Brain microvascular endothelial cell (primary cell): Measurements from ENCODE around the gene LRRC4C.

Experiments used
- DNase-seq: peaks from one replicate; pipeline ENCODE4 v3.0.0-alpha.2; 2020
- H3K27ac ChIP-seq: fragments of 250-450 bp; sonication (Bioruptor Pico); 2 replicates; pipeline ENCODE4 v1.5.1; 2020; ENCODE audit warnings: mild to moderate bottlenecking, moderate library complexity
- H3K27me3 ChIP-seq: fragments of 250-450 bp; sonication (Bioruptor Pico); replicated peaks from 2 replicates; pipeline ENCODE4 v1.5.1; 2020; ENCODE audit warnings: mild to moderate bottlenecking
- H3K36me3 ChIP-seq: fragments of 250-450 bp; sonication (Bioruptor Pico); replicated peaks from 2 replicates; pipeline ENCODE4 v1.5.1; 2020; ENCODE audit warnings: mild to moderate bottlenecking
- H3K4me3 ChIP-seq: 2 replicates; pipeline ENCODE4 v1.5.1; 2011; ENCODE audit warnings: low read depth, mild to moderate bottlenecking, control low read depth, low read length, moderate library complexity
- CTCF ChIP-seq: IDR thresholded peaks from 2 replicates; pipeline ENCODE4 v1.5.1; 2011; ENCODE audit warnings: low read depth, mild to moderate bottlenecking, moderate library complexity, low read length, control low read depth, inconsistent platforms; ENCODE audit errors: missing control alignments
- in situ Hi-C: cut with HindIII; loops from 2 replicates; pipeline ENCODE4 v1.10.0; 2017; ENCODE audit warnings: low sequenced_read_pairs, low pct_ligation_motif_present

LRRC4C gene

GRCh38 chr11:41051919-41052635 is 407.4 kb downstream of the LRRC4C start:
- no peak for TF ChIP-seq CTCF
- H3K27me3 ChIP-seq = no peaks in the 10 kb centered on the region
- no peaks in the 10 kb centered on the region for H3K36me3 ChIP-seq
- H3K27ac ChIP-seq = no peak overlapping the region
- no peak for DNase-seq
- no peak overlapping the region for H3K4me3 ChIP-seq
- in situ Hi-C loops = no loop called here

- Histone ChIP-seq H3K4me3 (no peak overlapping the region), H3K27ac (no peak overlapping the region), H3K27me3 (no peaks in the 10 kb centered on the region), H3K36me3 (no peaks in the 10 kb centered on the region)
- DNase-seq = no peak
- in situ Hi-C loops = no loop called here
- no peak for TF ChIP-seq CTCF
These were observed 408.7 kb downstream of the LRRC4C start for GRCh38 chr11:41050791-41051190.

GRCh38 chr11:41047229-41047628 is 412.2 kb downstream of the LRRC4C start:
- no peak for DNase-seq
- H3K27me3 ChIP-seq = no peaks in the 10 kb centered on the region
- TF ChIP-seq CTCF = no peak
- no peak overlapping the region for H3K4me3 ChIP-seq
- H3K36me3 ChIP-seq = no peaks in the 10 kb centered on the region
- in situ Hi-C loops = no loop called here
- no peak overlapping the region for H3K27ac ChIP-seq

GRCh38 chr11:41045266-41045665 is 414.2 kb downstream of the LRRC4C start:
- H3K27me3 ChIP-seq = no peaks in the 10 kb centered on the region
- H3K27ac ChIP-seq = no peak overlapping the region
- DNase-seq = no peak
- TF ChIP-seq CTCF = no peak
- H3K4me3 ChIP-seq = no peak overlapping the region
- H3K36me3 ChIP-seq = no peaks in the 10 kb centered on the region
- in situ Hi-C loops = no loop called here

- Histone ChIP-seq H3K27me3 (no peaks in the 10 kb centered on the region), H3K36me3 (no peaks in the 10 kb centered on the region), H3K27ac (no peak overlapping the region), H3K4me3 (no peak overlapping the region)
- DNase-seq = no peak
- in situ Hi-C loops = no loop called here
- no peak for TF ChIP-seq CTCF
These were observed 414.7 kb downstream of the LRRC4C start for GRCh38 chr11:41044747-41045146.

GRCh38 chr11:41042688-41043087 is 416.8 kb downstream of the LRRC4C start:
- Histone ChIP-seq H3K36me3 (no peaks in the 10 kb centered on the region), H3K4me3 (no peak overlapping the region), H3K27me3 (no peaks in the 10 kb centered on the region), H3K27ac (no peak overlapping the region)
- DNase-seq = no peak
- in situ Hi-C loops = no loop called here
- TF ChIP-seq CTCF = no peak
